ENCODE results near the gene MARCHF9. TPM values are rescaled to one million over a fixed set of nuclear protein-coding genes. Genes with fewer than 3 reads are reported as not detected.

Gene MARCHF9
- total RNA-seq, 2 experiments from 2014 or later: 29.2 to 31.4 TPM

DNA sequence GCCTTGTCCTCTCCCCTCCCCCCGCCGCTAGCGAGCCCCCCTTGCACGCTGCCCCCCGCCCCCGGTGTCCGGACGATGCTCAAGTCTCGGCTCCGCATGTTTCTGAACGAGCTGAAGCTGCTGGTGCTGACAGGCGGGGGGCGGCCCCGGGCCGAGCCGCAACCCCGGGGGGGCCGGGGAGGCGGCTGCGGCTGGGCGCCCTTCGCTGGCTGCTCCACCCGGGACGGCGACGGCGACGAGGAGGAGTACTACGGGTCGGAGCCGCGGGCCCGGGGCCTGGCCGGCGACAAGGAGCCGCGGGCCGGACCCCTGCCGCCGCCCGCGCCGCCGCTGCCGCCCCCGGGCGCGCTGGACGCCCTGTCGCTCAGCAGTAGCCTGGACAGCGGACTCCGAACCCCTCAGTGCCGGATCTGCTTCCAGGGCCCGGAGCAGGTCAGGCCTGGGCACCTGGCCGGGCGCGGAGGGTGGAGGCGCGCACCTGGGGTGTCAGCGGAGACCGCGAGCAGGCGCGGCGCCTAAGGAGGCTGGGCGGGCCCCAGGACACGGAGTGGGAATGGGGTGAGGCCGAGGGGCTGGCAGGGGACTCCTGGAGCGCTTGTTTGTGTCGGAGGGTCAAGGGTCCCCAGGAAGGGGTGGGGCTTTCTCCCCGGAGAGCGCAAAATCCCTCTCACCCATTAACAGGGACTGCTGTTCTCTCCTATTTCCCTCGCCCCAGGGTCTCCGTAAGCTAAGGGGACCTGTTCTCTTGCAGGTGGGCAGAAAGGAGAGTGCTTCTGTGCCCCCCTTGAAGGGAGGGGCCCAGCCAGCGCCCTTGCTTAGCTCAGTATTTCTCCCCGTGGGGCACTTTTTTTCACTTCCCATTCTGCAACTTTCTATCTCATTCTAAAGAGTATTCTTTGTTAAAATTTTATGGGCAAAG lies 810 bp downstream of the MARCHF9 start:
- H3K4me3 Mint-ChIP-seq: peak overlapping the region; percentile 78
- CTCF ChIA-PET: interaction anchor here (0.6 to 2.4 kb wide), 18 partner anchors 9 to 209 kb away, joined by 3 to 39 read pairs (median 12); partner anchors contain the start of genes CYP27B1, EEF1AKMT3, METTL1 and TSFM

DNA sequence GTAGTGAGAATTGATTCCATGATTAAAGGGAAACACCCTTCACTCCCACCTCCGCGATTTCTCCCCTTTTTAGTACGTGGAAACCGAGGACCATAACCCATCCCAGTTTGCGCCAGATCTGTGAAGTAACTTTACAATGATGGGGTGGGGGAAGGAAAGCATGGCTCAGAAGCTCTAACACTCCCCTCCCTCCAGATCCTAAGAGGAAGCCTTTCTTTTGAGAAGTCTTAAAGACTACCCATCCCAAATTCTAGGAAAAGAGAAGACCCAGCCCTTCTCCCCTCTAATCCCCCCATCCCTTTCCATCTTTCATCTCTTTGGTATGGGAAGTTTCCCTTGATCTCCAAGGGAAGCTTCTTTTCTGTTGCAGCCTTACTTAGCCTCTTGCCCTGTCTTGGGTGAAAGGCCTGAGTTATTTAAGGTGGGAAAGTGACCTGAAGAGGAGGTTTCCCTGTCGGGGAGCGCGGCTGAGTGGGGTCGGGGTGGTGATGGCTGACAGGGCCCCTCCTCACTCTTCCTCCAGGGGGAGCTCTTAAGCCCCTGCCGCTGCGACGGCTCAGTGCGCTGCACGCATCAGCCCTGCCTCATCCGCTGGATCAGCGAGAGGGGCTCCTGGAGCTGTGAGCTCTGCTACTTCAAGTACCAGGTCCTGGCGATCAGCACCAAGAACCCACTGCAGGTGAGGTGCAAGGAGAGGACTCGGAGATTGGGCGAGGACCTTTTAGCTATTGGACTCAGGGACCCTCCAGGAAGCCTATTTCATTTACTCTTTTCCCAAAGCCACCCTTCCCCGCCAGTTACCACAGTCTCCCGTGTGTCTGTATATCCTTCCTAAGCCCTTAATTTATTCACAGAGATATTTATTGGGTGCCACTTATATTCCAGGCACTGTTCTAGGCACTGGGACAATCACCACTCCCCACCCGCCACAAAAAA lies 1.8 kb downstream of the MARCHF9 start:
- POLR2A ChIA-PET: interaction anchor here (0.6 to 2.4 kb wide), 10 partner anchors 8 to 184 kb away, joined by 3 to 13 read pairs (median 4); partner anchors contain the start of genes ATP23, PIP4K2C, TSFM and TSPAN31
- Mint-ChIP-seq H3K27ac (peak overlapping the region; percentile 8), H3K4me1 (peaks cover 49% of the 10 kb centered on the region), H3K27me3 (peaks cover 3% of the 10 kb centered on the region), H3K4me3 (peak overlapping the region; percentile 78), H3K9me3 (no peaks in the 10 kb centered on the region), H3K36me3 (ENCODE audit: low read depth) (peaks cover 21% of the 10 kb centered on the region)
- CTCF ChIA-PET: interaction anchor here (0.5 to 2.4 kb wide), 25 partner anchors 8 to 329 kb away, joined by 3 to 39 read pairs (median 6); partner anchors contain the start of genes CTDSP2, CYP27B1, EEF1AKMT3 and METTL1
- peak; percentile 74 for DNase-seq

More for the DNA sequence above, 810 bp downstream of the MARCHF9 start:
- H3K4me1 Mint-ChIP-seq: peaks cover 58% of the 10 kb centered on the region
- H3K36me3 Mint-ChIP-seq (ENCODE audit: low read depth): peaks cover 28% of the 10 kb centered on the region
- peak overlapping the region; percentile 8 for H3K27ac Mint-ChIP-seq
- POLR2A ChIA-PET: interaction anchor here (1.0 to 2.4 kb wide), 8 partner anchors 9 to 185 kb away, joined by 3 to 13 read pairs (median 5); partner anchors contain the start of genes ATP23, TSFM and TSPAN31
- peaks cover 3% of the 10 kb centered on the region for H3K27me3 Mint-ChIP-seq
- no peaks in the 10 kb centered on the region for H3K9me3 Mint-ChIP-seq
- peak; percentile 40 for DNase-seq

DNA sequence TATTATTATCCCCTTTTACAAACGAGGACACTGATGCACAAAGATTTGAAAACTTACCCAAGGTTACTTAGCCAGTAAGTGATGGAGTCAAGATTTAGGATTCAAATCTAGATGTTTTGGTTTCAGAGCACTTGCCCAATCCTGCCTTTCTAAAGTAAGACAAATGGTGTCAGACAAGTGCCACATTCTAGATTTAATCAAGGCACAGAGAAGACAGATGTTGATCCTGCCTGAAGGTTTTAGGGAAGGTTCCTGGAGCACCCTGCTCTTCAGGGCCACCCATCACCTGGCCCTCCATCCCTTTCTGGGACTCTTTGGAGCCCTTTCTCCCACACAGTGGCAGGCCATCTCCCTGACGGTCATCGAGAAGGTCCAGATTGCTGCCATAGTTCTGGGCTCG lies 2.9 kb downstream of the MARCHF9 start:
- H3K4me3 Mint-ChIP-seq: no peak overlapping the region
- CTCF ChIA-PET: interaction anchor here (2.4 kb wide), 1 partner anchor 145 kb away, joined by 14 read pairs; no protein-coding TSS in a partner anchor
- H3K27ac Mint-ChIP-seq: no peak overlapping the region
- POLR2A ChIA-PET: no interaction called here
- H3K27me3 Mint-ChIP-seq: peaks cover 3% of the 10 kb centered on the region
- H3K4me1 Mint-ChIP-seq: peaks cover 40% of the 10 kb centered on the region
- H3K9me3 Mint-ChIP-seq: no peaks in the 10 kb centered on the region
- no peak for DNase-seq
- H3K36me3 Mint-ChIP-seq (ENCODE audit: low read depth): peaks cover 17% of the 10 kb centered on the region

DNA sequence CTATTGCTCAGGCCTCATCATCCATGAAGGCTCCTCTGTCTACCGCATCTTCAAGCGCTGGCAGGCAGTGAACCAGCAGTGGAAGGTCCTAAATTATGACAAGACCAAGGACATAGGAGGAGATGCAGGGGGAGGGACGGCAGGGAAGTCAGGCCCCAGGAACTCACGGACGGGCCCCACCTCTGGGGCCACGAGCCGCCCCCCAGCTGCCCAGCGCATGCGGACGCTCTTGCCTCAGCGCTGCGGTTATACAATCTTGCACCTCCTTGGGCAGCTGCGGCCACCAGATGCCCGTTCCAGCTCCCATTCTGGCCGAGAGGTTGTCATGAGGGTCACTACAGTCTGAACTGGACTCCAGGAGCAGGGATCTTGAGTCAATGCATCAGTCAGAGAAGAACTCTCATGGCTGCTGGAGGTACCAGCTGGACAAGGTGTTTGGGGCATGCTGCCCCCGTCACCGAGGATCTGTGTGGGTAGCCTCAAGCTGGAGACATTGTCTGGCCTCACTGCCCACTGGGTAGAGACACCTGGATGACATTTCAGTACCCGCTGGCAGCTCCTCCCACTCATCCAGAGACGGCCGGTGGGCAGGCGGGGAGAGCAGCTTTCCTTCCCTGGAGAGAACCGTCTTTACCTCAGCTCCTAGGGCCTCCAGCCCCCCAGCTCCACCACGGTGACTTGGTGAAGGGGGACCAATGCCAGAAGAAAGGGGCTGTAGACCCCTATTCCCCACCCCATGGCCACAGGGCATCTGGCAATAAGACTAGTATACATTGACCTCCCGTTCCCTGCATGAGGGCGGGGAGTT lies 3.9 kb downstream of the MARCHF9 start:
- peaks cover 36% of the 10 kb centered on the region for H3K4me1 Mint-ChIP-seq
- peaks cover 17% of the 10 kb centered on the region for H3K36me3 Mint-ChIP-seq (ENCODE audit: low read depth)
- POLR2A ChIA-PET: interaction anchor here (0.7 to 2.2 kb wide), 6 partner anchors 10 to 279 kb away, joined by 3 to 7 read pairs (median 4); partner anchors contain the start of genes ARHGAP9, TSFM and TSPAN31
- DNase-seq: no peak
- H3K27ac Mint-ChIP-seq: no peak overlapping the region
- H3K27me3 Mint-ChIP-seq: peaks cover 3% of the 10 kb centered on the region
- CTCF ChIA-PET: interaction anchor here (1.0 to 2.3 kb wide), 15 partner anchors 9 to 147 kb away, joined by 3 to 10 read pairs (median 7); partner anchors contain the start of genes CYP27B1, EEF1AKMT3, METTL1 and TSFM
- no peaks in the 10 kb centered on the region for H3K9me3 Mint-ChIP-seq
- no peak overlapping the region for H3K4me3 Mint-ChIP-seq

DNA sequence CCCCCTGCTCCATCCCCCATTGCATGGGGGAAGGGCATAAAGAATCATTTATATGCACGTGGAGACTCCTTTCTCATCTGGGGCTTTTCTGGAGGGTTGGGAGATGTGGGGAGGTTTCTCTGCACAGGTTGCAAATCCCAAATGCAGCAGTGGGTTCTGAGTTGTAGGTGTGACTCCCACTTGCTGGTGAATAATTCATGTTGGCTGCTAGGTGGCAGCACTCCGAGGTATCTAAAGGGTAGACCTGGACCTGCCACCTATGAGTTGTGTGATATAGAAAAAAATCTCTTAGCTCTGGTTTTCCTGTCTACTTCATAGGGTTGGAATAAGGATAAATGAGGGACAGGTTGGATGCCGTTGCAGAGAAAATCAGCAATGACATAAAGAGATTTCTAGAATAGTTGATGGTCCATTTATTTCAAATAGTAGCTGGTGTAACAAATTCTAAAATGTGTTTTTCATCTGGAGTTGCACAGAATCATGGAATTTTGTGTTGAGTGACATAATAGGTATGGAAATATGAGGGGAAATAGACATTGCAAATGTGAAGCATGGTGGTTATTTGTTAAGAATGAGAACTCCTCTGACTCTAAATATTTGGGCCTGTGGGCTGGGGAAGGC lies 4.6 kb downstream of the MARCHF9 start:
- Mint-ChIP-seq H3K9me3 (no peaks in the 10 kb centered on the region), H3K27me3 (peaks cover 2% of the 10 kb centered on the region), H3K36me3 (ENCODE audit: low read depth) (peaks cover 17% of the 10 kb centered on the region), H3K4me1 (peaks cover 34% of the 10 kb centered on the region), H3K4me3 (no peak overlapping the region), H3K27ac (no peak overlapping the region)
- peak; percentile 48 for DNase-seq
- ChIA-PET POLR2A (interaction anchor here (0.6 to 2.2 kb wide), 6 partner anchors 9 to 280 kb away, joined by 3 to 7 read pairs (median 4); partner anchors contain the start of genes ARHGAP9 and TSPAN31), CTCF (interaction anchor here (0.6 to 2.3 kb wide), 18 partner anchors 8 to 146 kb away, joined by 3 to 10 read pairs (median 6); partner anchors contain the start of genes CYP27B1, EEF1AKMT3, METTL1 and TSFM)

DNA sequence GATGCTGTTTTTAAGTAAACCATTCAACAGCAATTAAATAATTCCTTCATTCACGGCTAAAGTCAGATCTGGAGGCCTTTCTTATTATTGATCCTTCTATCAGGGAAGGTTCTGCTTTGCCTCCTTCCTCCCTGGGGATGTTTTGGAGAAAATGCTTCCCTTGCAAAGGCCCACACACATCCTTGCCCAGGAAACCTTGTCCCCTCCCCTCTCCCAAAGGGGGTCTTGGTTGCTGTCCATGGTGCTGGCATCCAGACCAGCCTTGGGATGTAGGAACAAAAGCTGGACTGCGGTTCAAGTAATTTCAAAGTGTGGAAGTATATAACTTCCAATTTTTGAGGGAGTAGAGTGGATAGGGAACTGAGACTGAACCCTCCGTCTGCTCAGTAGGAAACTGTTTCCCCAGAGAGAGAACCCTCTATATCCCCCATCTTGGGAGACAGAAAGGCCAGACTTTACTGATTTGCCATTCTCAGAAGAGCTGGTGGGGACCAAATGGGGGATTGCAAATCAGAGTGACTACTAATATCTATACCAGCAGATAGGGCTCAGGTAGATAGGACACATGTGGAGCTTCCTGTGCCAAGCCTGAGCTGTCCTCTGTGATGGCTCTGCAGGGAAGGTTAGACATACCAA lies 5.6 kb downstream of the MARCHF9 start:
- Mint-ChIP-seq H3K27me3 (peaks cover 3% of the 10 kb centered on the region), H3K9me3 (no peaks in the 10 kb centered on the region), H3K36me3 (ENCODE audit: low read depth) (peaks cover 17% of the 10 kb centered on the region), H3K4me3 (no peak overlapping the region), H3K4me1 (peaks cover 40% of the 10 kb centered on the region), H3K27ac (no peak overlapping the region)
- CTCF ChIA-PET: interaction anchor here (0.5 to 2.3 kb wide), 7 partner anchors 16 to 138 kb away, joined by 3 to 8 read pairs (median 4); partner anchors contain the start of gene TSPAN31
- POLR2A ChIA-PET: interaction anchor here (2.0 to 2.2 kb wide), 2 partner anchors 8 to 23 kb away, joined by 5 to 7 read pairs; no protein-coding TSS in a partner anchor
- no peak for DNase-seq

DNA sequence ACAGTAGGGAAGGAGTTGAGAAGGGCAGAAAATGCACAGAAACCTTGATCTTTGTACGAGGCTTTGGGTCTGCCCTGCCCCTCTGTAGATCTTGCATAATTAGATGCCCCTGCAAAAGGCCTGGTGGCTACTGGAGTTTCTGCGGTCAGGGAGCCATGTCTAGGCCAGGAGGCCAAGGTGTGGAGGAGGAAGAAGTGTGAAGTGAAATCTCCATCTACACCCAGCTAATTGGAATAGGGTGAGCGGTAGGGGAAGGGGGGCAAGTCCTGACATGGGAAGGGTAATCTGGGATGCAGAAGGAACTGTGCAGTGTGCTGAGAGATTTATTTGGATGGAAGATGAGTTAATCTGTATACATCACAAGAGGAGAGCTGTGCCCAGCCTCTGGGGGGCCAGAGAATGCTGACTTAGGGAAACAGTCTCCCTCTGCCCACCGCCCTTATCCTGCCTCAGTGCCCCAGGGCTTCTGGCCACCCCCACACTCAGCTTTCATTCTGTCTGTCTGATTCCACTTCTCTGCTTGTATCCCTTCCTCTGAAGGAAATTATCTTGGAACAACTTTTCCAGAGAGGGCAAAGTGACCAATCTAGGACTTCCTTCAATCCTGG lies 6.6 kb downstream of the MARCHF9 start:
- Mint-ChIP-seq H3K36me3 (ENCODE audit: low read depth) (peaks cover 17% of the 10 kb centered on the region), H3K27me3 (peaks cover 10% of the 10 kb centered on the region), H3K4me1 (peaks cover 43% of the 10 kb centered on the region), H3K9me3 (no peaks in the 10 kb centered on the region), H3K27ac (no peak overlapping the region), H3K4me3 (no peak overlapping the region)
- POLR2A ChIA-PET: interaction anchor here (1.1 to 2.2 kb wide), 2 partner anchors 22 to 141 kb away, joined by 3 to 7 read pairs; no protein-coding TSS in a partner anchor
- CTCF ChIA-PET: interaction anchor here (1.4 kb wide), 1 partner anchor 138 kb away, joined by 4 read pairs; no protein-coding TSS in a partner anchor
- DNase-seq: no peak

DNA sequence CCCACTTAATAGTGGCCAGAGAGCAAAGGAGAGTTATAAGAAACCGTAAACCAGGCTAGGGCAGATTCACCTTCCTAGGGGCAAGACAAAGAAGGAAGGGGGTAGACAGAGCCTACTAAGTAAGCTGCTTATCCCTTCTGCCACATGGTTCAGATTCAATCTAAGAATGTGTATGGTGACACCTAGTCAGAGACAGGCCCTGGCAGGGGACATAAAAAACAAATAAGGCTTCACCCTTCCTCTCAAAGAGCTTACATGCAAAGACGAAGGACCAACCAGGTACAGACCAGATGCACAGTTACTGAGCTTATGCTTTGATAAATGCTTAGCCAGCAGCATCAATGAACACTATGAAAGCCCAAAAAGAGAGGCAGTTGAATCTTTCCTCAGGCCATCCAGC lies 7.6 kb downstream of the MARCHF9 start:
- H3K4me1 Mint-ChIP-seq: peaks cover 39% of the 10 kb centered on the region
- peaks cover 12% of the 10 kb centered on the region for H3K27me3 Mint-ChIP-seq
- H3K9me3 Mint-ChIP-seq: no peaks in the 10 kb centered on the region
- DNase-seq: no peak
- POLR2A ChIA-PET: interaction anchor here (1.1 to 1.4 kb wide), 2 partner anchors 10 to 140 kb away, joined by 3 to 4 read pairs; partner anchors contain the start of genes EEF1AKMT3 and METTL1
- peaks cover 12% of the 10 kb centered on the region for H3K36me3 Mint-ChIP-seq (ENCODE audit: low read depth)
- no peak overlapping the region for H3K4me3 Mint-ChIP-seq
- no peak overlapping the region for H3K27ac Mint-ChIP-seq
- CTCF ChIA-PET: interaction anchor here (1.4 to 1.7 kb wide), 2 partner anchors 21 to 137 kb away, joined by 4 read pairs; no protein-coding TSS in a partner anchor

DNA sequence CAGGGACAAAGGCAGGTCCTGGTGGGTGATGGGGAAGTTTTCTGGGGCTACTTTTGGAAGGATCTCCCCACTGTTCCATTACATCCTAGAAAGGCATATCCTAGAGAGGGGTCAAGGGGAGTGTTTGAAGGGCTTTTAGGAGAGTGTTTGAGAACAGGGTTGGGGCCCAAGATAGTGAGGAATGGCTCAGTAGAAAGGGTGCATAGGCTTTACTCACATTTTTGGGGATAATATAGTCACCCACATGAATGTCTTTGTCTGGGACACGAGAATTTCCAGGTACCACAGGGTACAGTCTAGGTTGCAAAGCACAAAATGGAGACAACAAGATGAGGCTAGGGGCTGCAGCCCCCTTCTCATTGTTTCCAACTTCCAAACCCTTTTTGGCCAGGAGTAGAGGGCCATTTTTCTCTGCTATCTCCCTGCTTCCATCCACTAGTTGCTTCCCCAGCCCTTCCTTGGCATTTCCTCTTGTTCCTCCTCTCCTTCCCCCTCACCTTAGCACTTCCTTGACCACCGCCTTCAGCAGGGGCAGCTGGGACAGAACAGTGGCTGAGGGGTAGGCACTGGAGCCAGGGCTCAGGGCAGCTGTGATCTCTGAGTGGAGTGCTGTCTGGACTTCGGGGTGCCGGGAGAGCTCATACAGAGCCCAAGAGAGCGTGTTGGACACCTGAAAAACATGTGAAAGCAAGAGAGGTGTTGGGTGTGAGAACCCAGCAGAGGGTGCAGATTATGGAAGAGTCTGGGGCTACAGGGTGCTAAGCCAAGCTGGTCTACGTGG lies 9.2 kb downstream of the MARCHF9 start:
- H3K27me3 Mint-ChIP-seq: peaks cover 12% of the 10 kb centered on the region
- no peak overlapping the region for H3K27ac Mint-ChIP-seq
- DNase-seq: no peak
- POLR2A ChIA-PET: interaction anchor here (0.8 to 1.5 kb wide), 4 partner anchors 8 to 138 kb away, joined by 3 to 6 read pairs (median 4); partner anchors contain the start of gene MARCHF9
- CTCF ChIA-PET: interaction anchor here (1.0 to 4.7 kb wide), 3 partner anchors 8 to 23 kb away, joined by 4 to 32 read pairs (median 12); partner anchors contain the start of gene TSFM
- H3K4me3 Mint-ChIP-seq: peak overlapping the region; percentile 85
- H3K9me3 Mint-ChIP-seq: no peaks in the 10 kb centered on the region
- H3K4me1 Mint-ChIP-seq: peaks cover 35% of the 10 kb centered on the region
- peaks cover 5% of the 10 kb centered on the region for H3K36me3 Mint-ChIP-seq (ENCODE audit: low read depth)
